ENCODE data around the gene SLC6A1.

- no peak for TF ChIP-seq CTCF (conservative IDR thresholded peaks at IDR 0.05; ENCODE audit: low read depth, low read length)
- no peak for TF ChIP-seq RAD21 (IDR thresholded peaks at IDR 0.05; ENCODE audit: low read length)
- TF ChIP-seq FOS (IDR thresholded peaks at IDR 0.05; ENCODE audit: low read depth, low read length): no peak
- no peak for TF ChIP-seq POLR2A (IDR thresholded peaks at IDR 0.05; ENCODE audit: low read depth, low read length)
- TF ChIP-seq RCOR1 (IDR thresholded peaks at IDR 0.05; ENCODE audit: insufficient replicate concordance, low read length): no peak
- TF ChIP-seq BHLHE40 (IDR thresholded peaks at IDR 0.05; ENCODE audit: low read depth, low read length): no peak
- TF ChIP-seq CHD1 (IDR thresholded peaks at IDR 0.05; ENCODE audit: low read depth, low read length): no peak
These were observed 4.6 kb downstream of the SLC6A1 start for GRCh38 chr3:10997196-10997595.

Data from IMR-90 (cell line).